ENCODE data around the gene LSAMP.

DNA sequence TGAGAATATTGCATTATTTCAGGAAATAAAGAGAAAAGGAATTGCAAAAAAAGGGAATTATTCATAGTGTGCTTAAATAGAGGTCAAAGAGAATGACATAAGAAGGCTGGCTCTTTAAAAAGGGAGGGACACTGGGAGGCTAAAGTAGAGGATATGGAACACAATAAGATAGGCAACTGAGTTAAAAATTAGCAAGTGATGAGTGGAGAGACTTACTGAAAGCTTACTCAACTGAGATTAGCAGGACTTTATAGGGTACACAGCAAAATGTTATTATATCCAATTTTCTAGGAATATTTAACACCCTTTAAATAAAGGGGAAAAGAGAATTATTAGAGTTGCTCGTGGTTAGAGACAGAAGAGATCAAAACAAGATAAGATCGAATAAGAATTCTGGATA lies 375.2 kb downstream of the LSAMP start:
- TF ChIP-seq CTCF (IDR thresholded peaks at IDR 0.05), result no peak
- TF ChIP-seq POLR2A (IDR thresholded peaks at IDR 0.05), result no peak
